Fibroblast of skin of right biceps (primary cell): ENCODE results near the gene SLC15A2.
"Not testable (repeated sequence)": the region's sequence is repeated elsewhere in the genome, so short reads cannot be mapped to it uniquely, and the experiment has no call there.

Experiments used
- DNase-seq: peaks from one replicate; pipeline ENCODE4 v3.0.0-alpha.2; 2013

Gene SLC15A2, protein sequence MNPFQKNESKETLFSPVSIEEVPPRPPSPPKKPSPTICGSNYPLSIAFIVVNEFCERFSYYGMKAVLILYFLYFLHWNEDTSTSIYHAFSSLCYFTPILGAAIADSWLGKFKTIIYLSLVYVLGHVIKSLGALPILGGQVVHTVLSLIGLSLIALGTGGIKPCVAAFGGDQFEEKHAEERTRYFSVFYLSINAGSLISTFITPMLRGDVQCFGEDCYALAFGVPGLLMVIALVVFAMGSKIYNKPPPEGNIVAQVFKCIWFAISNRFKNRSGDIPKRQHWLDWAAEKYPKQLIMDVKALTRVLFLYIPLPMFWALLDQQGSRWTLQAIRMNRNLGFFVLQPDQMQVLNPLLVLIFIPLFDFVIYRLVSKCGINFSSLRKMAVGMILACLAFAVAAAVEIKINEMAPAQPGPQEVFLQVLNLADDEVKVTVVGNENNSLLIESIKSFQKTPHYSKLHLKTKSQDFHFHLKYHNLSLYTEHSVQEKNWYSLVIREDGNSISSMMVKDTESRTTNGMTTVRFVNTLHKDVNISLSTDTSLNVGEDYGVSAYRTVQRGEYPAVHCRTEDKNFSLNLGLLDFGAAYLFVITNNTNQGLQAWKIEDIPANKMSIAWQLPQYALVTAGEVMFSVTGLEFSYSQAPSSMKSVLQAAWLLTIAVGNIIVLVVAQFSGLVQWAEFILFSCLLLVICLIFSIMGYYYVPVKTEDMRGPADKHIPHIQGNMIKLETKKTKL

DNA sequence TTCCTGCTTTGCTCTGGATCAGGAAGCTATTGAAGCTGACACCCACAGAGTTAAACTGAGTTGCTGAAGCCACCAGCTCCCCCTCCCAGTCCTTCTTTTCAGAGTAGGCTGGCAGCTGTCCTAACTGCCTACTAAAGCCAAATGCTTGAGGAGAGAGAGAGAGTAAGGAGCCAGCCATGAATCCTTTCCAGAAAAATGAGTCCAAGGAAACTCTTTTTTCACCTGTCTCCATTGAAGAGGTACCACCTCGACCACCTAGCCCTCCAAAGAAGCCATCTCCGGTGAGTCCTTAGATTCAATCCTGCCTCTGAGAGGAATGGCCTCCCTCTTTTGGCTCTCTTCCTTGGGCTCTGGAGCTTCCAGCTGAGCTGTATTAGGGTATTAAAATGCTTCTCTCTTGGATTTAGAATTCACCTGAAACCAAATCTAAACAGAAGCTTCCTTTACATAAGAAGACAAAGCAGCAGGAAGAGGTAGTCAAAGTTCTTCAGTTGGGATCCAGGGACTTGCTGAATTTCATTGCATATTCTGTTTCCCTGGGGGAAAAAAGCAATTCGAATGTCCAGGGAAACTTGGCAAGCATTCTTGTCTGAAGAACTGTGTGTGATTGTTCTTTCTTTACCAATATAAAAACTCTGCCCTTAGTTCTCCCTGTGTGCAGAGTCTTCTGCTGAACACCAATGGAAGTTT is at the start of gene SLC15A2:
TSS of gene SLC15A2 (plus strand) at position 101 of the 690 bp plus-strand sequence. CDS start at position 177, 76 bp downstream.
- no peak for DNase-seq

DNA sequence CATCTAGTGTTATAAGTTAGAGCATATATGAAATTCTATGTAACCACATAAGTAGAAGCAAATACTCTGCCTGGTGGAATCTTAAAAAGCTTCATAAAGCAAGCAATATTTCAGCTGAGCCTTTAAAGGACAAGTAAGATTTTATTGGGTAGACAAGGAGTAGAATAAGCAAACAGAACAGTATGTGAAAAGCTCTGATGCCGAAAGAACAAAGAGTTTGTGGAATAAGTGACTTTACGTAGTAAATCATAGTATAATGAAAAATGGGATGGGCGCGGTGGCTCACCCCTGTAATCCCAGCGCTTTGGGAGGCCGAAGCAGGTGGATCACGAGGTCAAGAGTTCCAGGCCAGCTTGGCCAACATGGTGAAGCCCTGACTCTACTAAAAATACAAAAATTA is 49.3 kb upstream of the SLC15A2 start:
- no peak for DNase-seq

DNA sequence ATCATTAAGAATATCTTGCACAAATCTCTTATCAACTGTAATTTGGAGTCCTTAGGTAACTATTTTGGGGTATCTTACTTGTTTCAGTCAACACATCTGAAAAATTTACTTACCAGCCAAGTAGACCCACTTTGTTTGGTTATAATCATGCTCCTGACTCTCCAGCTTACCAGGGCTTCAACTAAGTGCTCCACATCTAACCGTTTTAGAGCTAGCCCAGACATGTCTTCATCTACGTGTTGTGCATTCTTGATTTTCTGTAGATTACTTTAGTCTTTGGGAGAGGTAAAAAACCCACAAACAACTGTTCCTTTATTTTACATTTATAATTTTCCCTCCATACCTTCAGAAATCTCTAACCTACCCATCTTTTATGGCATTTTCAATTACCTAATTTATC is 41.9 kb upstream of the SLC15A2 start:
- DNase-seq, result no peak

DNA sequence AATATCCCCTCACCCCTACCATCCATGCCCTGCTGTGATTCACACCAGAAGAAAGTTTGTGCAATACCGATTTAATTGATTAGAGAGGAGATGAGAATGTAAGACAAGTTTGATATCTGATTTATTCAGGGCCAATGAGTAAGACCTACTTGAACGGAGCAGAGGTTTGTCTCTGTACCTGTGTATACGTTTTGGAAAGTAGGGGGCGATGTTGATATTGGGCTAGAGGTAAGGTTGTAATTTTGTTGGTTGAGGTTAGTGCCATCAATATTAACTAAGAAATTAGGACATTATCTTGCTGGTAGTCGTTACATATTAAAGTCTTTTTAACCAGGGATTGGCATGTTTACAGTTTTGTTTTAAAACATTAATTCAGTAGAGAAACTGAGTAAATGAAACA is 38.6 kb upstream of the SLC15A2 start:
- DNase-seq, result no peak

DNA sequence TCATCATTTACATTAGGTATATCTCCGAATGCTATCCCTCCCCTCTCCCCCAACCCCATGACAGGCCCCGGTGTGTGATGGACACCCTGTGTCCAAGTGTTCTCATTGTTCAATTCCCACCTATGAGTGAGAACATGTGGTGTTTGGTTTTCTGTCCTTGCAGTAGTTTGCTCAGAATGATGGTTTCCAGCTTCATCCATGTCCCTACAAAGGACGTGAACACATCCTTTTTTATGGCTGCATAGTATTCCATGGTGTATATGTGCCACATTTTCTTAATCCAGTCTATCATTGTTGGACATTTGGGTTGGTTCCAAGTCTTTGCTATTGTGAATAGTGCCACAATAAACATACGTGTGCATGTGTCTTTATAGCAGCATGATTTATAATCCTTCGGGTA is 36.4 kb upstream of the SLC15A2 start:
- DNase-seq, result not testable (repeated sequence)

DNA sequence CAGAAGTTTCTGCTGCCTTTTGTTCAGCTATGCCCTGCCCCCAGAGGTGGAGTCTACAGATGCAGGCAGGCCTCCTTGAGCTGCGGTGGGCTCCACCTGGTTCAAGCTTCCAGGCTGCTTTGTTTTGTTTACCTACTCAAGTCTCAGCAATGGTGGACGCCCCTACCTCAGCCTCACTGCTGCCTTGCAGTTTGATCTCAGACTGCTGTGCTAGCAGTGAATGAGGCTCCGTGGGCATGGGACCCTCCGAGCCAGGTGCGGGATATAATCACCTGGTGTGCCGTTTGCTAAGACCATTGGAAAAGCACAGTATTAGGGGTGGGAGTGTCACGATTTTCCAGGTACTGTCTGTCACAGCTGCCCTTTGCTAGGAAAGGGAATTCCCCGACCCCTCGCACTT is 31.0 kb upstream of the SLC15A2 start:
- DNase-seq, result not testable (repeated sequence)

DNA sequence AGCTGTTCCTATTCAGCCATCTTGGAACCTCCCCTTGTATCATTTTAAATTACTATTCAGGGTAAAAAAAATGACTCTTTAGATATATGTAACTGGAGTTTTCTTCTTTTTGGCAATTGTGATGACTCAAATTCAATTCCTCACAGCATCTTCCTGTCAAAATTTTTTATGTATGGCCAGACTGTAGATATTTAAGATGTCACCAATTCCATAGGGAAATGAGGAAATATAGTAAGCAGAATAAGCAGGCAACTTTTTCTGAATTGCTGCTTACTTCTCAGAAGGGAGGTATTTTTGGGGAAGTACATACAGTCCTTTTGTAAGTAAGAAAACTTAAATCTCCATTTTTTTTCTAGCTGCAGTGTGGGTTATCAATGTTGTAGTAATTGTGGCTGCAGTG is 30.4 kb upstream of the SLC15A2 start:
- DNase-seq, result no peak

DNA sequence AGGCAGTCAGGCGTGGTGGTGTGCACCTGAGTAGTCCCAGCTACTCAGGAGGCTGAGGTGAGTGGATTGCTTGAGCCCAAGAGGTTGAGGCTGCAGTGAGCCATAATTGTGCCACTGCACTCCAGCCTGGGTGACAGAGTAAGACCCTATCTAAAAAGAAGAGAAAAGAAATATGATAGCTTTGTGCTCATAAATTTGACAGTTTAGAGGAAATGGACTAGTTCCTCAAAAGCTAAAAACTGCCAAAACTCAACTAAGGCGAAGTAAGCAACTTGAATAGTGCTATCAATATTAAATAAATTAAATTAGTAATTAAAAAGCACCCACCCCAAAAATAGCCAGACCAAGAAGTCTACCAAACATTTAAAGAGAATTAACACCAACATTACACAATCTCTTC is 24.5 kb upstream of the SLC15A2 start:
- DNase-seq, result no peak

DNA sequence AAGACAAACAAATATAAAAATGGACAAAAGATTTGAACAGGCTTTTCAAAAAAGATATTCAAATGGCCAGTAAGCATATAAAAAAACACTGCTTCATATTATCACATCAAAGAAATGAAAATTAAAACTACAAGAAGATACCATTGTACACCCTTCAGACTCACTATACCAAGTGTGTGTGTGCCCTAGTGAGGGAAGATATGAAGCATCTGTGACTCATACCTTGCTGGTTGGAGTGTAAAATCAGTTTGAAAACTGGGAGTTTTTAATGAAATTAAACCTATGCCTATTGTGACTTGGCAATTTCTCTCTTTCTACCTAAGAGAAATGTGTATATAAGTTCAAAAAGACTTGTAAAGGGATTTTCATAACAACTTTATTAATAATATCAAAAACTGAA is 23.5 kb upstream of the SLC15A2 start:
- no peak for DNase-seq

DNA sequence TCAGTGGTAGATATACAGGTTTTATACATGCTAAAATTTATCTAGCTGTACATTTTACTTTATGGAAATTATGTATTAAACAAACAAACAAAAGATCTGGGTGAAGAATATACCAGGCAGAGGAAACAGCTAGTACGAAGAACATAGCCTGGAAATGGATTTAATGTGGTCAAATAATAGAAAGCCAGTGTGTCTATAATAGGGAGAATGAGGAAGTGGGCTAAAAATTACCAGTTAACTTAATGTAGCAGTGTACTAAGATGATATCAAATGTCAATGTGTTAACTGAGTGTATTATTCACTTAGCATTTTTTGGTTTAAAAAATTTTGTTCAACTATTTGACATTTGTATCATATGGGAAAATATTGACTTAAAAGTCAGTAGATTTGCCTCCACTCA is 22.8 kb upstream of the SLC15A2 start:
- no peak for DNase-seq

DNA sequence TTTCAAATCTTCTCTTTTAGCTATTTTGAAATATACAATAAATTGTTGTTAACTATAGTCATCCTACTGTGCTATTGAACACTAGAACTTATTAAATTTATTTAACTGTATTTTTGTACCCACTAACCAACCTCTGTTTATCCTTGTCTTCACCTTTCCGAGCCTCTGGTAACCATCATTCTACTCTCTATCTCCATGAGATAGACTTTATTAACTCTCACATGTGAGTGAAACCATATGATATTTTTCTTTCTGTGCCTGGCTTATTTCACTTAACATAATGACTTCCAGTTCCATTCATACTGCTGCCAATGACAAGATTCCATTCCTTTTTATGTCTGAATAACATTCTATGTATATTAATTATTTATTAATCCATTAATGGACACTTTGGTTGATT is 15.8 kb upstream of the SLC15A2 start:
- DNase-seq, result no peak

DNA sequence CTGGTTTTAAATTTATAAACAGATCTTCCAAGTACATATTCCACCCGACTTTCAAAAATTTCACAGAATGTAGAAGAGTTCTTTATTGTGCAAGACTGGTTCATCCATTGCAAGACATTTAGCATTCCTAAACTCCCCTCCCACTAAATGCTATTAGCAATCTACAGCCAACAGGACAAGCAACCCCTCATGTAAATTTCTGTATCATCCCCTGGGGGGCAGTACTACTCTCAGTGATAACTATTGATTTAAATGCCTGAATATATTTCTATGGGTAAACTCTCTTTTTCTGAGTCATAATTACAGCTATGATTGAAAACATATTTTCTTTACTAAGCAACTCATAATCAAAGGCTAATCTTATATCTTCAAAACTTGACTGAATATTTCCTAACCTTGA is 10.7 kb upstream of the SLC15A2 start:
- DNase-seq, result peak; percentile 23

DNA sequence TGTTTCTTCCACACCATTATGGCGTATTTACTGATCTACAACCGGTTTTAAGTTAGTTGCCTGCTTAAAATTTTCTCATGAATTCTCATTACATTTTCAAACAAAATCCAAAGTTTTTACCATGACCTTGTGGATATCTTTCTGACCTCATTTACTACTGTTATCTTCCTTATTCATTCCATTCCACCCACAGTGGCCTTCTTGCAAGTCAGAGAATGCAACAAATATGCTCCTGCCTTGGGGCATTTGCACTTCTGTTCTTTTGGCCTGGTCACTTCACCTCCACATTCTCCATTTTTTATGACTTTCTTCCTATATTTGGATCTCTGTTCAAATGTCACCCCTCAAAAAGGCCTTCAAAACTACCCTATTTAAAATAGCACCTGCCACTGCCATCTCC is 8.8 kb upstream of the SLC15A2 start:
- no peak for DNase-seq

DNA sequence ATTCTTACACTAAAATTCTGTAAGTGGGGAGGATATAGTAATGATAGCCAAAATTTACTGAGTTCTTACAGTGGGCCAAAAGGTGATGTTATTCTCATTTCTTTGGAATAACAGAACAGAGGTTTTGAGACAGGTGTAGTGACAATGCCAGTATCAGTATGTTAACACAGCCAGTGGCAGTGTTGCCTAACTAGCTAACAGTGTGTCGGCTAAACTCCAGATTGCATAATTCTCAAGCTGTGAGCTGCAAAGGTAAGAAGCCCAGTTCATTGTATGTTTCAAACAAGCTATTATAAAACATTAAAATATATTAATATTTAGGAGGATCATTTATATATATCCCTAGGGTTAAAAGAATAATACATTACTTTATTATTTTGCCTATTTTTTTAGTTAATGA is 920 bp downstream of the SLC15A2 start:
- DNase-seq, result no peak

DNA sequence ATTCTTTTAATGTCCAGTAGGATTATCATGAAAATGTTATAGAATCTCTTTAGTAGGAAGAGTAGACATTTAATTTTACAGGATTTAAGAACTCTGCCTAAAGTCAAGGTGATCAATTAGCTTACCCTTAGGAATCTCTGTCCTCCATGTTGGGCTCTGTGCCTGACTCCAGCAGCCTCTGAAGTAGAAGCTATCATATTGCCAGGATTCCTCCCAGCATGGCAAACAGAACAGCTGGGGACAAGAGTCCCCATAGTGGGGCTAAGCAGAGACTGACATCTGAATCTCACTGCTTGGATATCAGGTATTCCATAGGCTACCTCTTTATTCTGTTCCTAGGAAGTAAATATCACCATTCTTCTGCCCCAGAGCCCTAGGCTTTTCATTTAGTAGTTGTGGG is 1.5 kb downstream of the SLC15A2 start:
- DNase-seq, result no peak

DNA sequence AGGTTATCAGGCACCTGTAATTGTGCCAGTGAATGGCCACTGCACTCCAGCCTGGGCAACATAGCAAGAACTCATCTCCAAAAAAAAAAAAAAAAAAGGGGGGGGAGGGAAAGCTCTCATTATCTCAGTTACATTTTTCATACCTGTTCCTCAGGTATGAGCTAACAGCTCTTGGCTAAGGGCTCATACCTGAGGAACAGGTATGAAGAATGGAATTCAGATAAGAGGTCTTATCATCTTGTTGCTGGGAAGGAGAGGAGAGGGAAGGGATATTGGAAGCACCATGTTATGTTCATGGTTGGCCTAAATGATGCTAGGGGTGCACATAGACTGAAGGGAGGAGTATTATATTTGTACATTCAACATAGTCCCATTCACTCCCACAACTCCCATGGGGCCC is 2.6 kb downstream of the SLC15A2 start:
- no peak for DNase-seq

DNA sequence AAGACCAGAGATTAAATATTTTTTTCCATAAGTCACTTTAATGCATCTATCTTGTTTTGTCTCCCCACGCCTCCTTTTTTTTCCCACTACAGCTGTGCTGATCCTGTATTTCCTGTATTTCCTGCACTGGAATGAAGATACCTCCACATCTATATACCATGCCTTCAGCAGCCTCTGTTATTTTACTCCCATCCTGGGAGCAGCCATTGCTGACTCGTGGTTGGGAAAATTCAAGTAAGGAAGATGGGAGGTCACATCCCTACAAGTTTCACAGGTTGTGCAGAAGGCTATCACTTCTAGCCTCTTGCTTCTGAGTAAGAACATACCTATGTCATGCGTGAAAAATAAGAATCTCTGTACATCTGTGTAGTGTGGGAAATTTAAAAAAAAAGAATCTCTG is 3.1 kb downstream of the SLC15A2 start:
- DNase-seq, result no peak

DNA sequence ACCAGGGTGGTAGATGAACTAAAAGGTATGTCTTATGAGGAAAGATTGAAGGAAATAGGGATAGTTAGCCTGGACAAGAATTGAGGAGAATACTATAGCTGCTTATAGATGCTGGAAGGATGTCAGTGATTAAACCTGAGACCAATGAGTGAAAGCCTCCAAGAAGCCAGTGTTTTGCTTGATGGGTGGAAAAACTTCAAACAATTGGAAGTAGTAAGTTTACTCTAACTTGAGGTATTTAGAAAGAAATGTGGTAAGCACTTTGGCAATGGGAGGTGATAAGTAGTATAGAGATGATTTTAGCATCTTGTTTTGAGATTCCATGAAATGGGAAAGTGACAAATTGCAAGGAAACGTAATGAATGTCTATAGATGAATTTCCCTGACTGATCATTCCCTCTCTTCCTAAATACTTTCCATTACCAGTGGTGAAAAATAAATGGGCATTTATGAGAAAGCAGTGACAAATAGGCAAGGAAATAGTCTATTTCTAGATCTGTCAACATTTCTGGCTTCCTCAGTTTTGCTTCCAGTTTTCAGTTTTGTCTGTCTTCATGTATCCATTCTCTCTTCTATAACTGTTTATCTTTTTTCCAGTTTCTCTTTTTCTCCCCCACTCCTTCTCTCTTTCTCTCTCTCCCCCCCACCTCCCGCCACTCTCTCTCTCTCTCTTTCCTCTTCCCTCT is 19.2 kb downstream of the SLC15A2 start:
- DNase-seq, result no peak

DNA sequence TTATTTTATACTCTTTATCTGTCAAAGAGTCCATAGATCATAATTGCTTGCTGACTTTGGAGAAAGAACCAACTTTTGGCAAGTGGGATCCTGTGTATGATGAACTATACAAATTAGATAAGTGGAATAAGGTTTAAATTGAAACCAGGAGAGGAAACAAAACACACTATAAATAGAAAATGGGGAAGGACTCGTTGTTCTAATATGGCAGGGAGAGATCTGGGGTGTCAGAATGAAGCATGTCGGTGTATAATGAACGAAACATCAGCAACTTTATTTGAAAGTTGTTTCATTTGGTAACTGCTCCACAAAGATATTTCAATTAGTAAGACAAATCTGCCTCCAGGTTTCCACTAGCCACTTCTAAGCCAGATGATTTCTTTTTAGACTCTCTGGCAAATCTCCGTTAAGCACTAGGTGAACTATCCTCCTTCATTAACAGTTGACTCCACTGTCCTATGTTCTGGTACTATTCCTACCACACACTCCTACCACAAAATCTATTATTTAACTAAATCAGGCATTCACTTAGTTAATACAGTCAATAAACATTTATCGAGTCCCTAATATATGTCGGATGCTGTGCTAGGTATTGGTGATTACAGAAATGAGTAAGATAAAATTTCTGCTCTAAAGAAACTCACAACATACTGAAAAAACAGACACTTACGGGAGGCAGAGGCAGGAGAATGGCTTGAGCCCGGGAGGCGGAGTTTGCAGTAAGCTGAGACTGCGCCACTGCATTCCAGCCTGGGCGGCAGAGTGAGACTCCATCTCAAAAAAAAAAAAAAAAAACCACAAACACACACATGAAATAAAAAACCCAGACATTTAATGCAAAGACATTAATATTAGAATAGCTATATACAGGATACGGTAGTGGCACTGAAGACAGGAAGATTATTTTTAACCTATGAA is 20.1 kb downstream of the SLC15A2 start:
- DNase-seq, result peak; percentile 8

DNA sequence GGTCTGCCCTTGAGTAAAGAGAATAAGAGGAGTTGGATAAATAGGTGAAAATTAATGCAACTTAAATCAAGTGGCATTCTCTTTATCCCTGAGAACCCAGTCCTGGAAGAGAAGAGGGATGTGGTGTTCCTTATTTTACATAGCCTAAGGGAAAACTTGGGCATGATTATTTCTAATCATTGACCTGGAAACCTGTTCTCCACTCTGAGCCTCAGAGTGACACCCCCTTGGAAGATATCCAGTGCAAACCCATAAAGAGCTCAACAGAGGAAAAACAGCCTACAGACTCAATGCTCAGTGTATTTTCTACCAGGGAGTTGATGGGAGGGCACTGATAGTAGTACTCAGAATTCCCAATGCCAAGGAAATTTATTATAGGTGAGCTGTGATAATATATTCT is 22.0 kb downstream of the SLC15A2 start:
- no peak for DNase-seq

DNA sequence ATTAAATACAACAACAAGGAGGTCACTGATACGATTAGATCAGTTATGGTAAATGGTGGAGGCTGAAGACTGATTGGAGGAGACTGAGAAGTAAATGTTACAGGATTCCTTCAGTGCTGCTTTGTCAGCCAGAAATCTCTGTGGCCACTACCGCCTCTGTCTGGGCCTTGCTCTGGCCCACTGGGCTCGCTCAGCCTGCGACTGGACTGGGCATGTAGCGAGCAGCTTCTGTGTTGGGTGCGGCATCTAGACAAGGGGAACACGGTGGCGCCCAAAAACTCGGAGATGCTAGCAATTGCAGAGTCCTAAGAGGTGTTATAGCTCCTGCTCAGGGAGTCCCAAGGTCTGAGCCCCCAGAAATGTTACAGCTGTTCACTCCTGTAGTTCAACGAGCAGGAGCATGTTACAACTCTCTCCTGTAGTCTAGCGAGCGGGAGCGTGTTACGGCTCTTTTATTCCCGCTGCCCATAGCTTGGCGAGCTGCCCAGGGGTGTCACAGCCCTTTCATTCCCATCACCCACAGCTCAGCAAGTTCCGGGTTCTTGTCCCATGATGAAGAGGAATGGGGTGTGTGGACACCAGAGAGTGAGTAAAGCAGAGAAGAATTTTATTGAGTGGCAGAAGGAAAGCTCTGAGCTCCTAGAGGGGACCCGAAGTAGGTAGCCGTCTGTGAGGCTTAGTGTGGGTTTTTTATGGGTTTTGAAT is 24.7 kb downstream of the SLC15A2 start:
- peak; percentile 12 for DNase-seq

DNA sequence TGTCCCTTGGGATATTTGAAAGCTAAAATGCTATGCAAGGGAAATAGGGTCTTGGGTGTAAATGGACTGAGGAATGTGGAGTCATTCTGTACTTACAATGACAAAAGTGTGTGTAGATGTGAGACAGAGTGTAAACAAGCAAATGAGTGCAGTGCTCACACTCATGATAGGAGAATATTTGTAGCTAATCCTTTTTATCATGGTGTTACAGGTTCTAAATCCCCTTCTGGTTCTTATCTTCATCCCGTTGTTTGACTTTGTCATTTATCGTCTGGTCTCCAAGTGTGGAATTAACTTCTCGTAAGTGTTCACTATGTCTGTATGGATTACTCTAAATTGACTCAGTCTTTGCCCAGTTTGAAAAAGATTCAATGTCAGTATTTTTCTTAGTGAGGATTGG is 30.5 kb downstream of the SLC15A2 start:
- no peak for DNase-seq
